ENCODE data around the gene PTCHD1.

PTCHD1 gene

DNA sequence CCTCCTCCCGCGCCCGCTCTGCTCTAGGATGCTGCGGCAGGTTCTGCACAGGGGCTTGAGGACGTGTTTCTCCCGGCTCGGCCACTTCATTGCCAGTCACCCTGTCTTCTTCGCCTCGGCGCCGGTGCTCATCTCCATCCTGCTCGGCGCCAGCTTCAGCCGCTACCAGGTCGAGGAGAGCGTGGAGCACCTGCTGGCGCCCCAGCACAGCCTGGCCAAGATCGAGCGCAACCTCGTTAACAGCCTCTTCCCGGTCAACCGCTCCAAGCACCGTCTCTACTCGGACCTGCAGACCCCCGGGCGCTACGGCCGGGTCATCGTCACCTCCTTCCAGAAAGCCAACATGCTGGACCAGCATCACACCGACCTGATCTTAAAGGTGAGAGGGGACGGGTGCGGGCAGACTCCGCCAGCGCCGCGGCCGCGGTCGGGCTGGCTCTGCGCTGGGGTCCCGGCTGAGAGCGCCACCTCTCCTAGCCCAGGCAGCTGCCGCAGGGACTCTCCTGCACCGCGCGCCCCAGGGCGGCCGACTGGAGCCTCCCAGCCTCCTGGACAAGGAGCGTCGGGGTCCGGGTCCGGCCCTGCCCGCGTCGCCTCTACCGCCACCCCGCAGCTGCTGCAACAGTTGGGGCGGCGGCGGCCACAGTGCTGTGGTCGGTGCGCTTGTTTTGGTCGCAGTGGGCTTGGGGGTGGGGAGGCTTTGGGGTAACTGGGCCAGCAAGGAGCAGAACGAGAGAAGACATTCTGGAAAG, at the start of gene PTCHD1:
Gene PTCHD1, plus strand, starts transcription at position 2 of the 752 bp plus-strand sequence. Its CDS starts 27 bp downstream, at position 29.
- DNase-seq: no peak

DNA sequence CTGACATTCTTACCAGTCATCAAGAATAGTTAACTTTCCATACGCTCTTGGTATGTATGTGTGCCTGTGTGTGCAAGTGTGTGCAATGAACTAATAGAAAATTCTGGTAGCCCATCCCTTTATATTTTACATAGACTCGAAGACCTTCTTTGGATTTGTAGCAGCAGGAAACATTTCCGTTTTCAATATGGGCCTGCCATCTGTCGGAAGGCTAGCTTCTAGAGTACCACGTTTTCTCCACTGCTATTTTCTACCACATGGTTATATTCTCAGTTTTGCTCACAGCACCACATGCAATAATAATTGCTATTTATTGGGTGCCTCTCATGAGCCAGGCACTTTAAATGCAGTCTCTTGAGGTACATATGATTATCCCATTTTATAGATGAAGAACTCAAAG, 47.9 kb upstream of the PTCHD1 start:
- no peak for DNase-seq

DNA sequence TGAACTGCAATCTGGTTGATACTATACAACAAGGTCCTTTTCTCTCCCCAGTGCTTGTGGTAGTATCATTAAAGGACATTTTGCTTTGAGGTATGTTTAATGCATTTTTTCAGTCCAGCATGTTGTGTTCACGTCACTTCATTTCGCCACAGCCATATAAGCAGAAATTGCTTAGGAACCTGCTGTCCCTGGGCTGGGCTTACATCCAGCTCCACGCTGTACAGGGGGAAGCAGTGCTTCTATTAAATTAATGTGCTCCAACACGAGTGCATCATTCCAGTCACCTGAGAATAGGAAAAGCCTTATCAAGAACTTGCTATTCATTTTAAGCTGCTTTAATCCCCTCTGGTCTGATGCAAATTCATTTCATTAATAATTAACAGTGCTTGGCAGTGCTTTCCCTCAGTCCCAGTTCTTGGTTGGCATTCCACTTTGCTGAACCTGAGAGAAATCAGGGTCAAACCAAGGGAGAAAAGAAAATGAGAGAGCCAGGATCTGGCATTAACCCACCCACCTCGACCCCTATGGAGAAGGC, 47.4 kb upstream of the PTCHD1 start:
- DNase-seq: no peak

DNA sequence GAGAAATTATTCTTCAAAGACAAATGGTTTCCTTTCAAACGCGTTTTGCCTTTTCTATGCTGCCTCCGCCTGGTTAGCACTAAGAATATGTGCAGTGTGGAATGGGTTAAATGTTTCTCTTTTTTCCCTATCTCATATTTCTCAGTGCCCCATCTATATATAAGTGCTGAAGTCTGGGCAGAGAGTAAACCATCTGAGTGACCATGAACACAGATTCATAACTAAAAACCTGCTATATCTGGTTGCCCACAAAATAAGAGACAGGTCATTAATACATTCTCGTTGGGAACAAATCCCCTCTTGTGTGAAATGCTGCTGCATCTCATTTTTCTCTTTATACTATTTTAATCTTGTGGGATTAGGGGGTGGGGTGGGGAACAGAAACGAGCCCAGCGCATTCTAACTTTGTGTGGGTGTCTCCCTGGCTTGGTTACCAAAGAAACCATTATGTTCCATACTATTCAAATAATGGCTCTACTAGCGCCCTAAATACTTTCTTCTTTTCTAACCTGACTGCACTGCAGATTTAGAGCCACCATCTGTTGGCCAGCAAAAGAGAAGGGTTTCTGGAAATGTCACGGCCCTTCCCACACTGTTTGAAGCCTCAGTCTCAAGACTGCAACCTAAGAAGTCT, 42.2 kb upstream of the PTCHD1 start:
- no peak for DNase-seq

DNA sequence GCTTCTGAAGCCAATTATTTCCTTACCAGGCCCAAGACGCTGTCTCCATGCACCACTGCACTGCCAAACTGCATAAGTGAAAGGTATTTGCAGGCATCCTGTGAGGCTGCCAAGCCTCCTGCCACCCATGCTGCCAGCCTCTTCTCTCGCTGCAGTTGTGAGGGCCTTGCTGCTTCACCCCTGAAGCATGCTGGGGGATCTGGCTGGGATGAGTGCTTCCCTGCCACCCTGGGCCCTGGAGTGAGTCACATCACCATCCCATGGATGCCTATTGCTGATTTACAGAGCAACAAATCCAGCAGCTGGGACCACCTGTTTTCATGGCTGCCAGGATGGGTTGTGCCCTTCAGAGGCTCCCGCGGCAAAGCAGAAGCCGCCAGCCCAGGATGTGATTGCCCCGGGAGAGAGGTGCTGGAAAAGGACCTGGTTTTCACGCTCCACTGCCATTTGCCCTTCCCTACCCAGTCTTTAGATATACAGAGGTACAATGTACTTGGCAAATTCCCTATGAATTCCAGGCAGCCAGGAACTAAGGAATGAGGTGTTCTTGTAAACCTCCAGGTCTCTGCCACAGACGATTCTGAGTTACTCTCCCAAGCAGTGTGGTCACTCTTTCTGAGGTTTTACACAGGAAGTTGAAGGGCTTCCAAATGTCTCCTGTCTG, 41.5 kb upstream of the PTCHD1 start:
- no peak for DNase-seq

DNA sequence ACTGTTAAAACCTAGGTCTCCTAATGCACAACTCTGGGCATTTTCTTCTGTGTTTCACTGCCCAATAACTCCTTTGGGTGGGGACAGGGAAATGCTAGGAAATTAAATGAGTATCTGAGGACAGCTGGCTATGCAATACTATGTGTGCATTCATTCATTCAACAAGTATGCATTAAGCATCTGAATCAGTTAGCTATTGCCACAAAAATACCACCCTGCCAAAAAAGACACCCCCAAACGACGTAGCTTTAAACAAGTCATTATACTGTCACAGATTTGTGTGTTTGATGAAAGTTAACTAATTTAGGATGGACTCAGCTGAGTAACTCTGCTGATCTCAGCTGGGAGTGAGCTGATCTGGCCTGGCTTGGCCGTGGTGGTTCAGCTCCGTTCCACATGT, 29.8 kb upstream of the PTCHD1 start:
- no peak for DNase-seq

DNA sequence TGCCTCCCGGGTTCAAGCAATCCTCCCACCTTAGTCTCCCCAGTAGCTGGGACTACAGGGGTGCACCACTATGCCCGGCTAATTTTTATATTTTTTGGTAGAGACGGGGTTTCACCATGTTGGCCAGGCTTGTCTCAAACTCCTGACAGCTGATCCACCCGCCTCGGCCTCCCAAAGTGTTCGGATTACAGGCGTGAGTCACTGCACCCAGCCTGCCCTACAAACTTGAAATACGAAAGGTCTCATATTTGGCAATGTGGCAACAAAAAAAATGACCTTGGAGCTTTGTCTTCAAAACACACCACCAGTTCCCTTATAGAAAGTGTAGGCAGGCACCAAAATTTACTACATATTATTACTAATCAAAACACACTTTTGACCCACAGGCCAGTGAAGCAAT, 22.9 kb upstream of the PTCHD1 start:
- no peak for DNase-seq

DNA sequence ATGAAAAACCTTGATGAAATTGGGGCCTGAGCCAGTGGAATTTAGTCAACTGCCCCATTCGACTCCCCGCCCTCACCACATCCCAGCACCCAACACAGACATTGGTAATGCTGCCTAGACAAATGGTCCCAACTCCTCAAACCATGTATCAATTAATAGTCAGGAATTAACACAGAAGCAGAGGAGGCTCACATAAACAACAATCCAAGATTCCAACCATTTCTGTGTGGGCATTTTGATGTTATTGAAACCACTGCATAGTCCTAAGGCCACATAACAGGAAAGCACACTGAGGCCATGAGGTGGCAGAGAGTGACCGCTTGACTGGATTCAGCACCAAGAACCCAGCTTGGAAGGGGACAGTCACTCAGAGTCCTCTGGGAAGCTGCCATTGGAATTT, 22.5 kb upstream of the PTCHD1 start:
- no peak for DNase-seq

DNA sequence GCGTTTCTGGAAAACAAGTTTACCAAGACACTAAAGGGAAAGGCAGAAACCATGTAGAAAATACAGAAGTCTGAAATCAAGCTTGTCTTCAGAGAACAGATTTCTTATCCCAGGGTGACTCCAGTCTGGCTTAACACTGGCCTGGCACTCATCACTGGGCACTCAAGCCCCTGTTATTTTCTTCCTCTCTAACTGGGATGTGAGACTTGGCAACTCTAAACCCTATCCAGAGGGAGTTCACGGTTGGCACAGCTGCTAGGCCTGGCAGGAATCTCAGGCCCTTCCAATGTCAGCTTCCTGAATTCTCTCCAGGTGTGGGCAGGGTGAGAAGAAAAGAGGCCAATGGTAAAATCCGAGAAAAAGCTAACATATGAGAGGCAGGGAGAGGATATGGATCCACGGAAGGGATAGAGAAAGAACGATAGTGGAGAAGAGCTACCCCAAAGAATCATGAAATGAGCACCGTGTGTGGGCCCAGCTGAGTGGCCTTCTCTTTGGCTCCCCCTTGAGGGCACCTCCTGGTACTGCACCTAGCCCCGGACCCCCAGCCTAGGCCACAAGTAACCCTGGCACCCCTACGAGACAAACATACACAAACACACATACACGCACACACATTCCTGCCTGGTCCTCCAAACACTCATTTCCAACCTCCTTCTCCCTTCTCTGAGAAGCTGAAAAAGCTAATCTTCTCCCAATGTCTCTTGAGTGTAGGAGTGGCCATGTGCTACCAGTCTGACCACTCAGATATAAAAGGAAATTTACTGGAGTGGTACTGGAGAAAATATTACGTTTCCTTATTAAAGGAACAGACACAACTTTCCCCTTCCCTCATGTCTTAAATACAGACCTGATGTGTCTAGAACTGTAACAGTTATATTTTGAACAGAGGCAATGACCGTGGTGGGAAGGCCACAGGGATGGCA, 16.6 kb upstream of the PTCHD1 start:
- no peak for DNase-seq

DNA sequence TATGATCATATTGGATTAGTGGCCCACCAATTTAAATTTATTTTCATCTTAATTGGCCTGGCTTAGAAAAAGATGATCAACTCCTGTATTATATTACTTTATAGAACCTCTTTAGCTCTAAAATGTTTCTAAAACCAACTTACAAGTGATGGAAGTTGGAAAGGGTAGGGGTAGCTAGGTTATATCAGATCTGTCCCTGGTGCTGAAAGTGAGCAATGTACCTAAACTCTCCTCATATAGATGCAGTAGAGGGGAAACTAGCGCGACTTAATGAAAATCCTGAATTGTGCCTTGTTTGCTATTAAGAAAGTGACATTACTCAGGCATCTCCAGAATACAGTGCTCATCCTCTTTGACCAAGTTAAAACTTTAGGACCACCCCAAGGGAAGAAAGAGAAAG, 7.5 kb upstream of the PTCHD1 start:
- no peak for DNase-seq

DNA sequence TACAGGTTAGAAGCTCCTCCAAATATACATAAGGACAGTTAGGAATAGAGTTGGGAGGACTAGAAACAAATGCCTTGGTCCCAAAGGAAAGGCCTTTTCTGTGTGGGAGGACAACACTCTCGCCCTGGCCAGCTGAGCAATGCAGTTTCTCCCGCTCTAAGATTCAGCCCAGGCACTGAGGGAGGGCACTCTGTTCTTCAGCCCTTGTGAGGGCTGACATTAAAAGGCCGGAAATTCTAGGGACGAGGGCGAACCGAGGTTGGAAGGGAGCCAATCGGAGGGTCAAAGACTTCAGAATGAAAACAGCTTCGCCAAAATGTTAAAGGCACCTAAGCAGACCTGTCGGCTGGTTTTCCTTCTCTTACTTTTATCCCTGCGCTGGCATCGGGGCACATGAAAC, 2.9 kb upstream of the PTCHD1 start:
- no peak for DNase-seq

DNA sequence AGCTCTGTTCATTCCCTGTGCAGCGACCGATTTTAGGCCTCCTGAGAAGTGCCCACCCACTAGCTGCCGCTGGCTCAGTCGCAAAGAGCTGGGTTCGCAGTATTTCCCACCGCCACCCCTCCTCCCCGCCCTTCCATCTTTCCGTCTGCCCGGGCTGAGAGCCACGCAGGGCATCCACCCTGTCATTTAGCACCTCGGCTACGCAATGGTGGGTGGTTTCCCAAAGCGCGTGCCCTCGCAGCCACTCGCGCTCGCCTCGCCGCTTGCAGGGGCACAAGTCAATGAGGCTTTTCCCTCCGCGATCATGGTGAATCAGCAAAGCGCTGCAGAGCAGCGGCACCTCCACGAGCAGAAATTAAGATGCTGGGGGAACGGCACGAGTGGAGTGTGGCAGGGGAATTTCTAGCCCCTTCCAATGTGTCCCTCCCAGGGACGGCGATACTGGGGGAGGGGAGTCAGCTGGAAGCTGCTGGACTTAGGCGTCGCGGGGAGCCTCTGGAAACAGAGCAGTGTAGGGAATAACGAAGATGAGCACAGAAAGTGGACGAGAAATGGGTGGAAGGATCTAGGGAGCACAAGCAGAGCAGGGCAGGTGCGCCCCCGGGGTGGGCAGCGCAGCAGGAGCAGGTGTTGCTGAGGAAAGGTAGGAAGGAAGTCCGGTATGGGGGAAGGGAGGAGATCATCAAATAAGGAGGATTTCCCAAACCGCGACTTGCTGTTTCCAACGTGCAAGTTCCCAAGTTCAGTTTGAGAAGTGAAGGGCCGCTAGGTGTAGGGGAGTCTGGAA, 2.4 kb upstream of the PTCHD1 start:
- no peak for DNase-seq

DNA sequence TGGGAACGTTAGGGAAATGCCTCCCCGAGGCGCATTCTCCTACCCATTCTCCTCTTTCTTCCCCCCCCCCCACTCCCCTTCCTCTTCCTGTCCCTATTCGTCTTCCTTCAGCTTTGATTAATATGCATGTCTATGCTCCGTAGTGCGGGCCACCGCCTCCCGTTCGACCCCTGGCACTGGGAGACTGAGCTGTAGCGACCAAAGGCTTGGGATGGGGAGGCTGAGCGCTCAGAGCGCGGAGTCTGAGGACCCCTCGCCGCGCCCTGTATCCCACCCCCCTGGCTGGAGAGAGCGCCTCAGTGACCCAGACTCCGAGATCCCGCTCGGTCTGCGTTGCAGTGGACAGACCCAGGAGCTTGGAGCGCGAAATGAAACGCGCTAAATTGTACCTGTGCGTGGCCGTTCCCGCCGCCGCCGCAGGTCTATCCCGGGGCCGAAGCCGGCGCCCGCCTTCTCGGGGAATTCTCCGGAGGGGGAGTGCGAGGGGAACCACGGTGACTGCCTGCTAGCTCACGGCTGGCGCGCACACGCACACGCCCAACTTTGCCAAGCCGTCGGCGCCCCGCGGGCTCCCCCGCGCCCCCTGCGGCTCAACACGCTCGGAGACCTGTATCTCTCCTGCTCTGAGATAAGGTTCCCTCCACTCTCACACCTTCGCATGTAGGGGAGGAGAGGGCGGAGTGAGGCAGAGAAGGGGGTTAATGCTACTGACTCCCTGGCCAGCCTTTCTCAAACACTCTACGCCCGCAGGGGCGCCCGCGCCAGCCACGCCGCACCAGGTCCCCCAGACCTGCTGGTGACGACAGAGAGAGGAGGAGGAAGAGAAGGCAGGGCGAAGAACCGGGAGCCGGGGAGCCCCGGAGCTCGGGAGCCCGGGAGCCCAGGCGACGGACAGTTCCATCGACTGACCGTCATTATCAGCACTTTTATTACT, 1.5 kb upstream of the PTCHD1 start:
- DNase-seq: no peak

DNA sequence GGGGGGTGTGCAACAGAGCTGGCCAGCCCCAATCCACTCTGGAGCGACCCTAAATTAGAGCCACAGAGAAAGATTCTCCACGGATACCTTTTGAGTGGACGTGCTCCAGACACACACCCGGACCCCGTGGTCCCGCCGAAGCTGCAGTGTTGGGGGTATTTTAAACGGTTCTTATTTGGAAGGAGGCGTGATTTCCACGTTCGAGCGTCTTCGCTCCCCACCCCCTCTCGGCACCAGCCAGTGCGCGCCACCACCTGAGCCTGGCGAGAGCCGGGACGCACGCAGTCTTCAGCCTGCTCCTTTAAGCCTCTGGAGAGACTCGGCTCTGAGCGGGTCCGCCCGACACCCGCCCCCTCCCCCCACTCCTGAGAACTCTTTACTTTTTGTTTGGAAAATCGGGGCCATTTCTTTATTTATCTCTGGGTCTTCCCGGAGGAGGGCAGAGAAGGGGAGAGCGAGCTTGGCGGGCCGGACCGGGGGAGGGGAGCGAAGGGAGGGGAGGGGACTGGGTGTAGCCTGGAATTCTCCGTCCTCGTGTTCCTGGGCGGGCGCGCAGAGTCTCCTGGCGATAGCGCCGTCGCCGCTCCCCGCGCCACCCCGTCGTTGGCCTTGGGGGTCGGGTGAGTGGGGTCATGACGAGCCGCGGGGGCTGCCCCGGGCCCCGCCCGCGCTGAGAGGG, 668 bp upstream of the PTCHD1 start:
- no peak for DNase-seq

DNA sequence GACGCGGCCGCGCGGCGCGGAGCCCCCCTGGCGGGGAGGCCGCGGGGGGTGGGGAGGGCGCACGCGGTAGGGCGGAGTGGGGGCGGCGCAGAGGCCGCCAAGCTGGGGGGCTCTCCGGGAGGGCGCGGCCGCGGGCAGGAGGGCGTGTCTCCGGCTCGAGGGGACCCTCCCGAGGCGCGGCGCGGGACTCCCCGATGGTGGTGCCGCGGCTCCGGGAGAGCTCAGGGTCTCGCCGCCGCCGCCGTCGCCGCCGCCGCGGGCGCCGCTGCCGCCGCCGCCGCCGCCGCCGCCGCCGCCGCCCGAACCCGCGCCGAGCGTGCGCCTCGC, 165 bp upstream of the PTCHD1 start:
- DNase-seq: no peak

DNA sequence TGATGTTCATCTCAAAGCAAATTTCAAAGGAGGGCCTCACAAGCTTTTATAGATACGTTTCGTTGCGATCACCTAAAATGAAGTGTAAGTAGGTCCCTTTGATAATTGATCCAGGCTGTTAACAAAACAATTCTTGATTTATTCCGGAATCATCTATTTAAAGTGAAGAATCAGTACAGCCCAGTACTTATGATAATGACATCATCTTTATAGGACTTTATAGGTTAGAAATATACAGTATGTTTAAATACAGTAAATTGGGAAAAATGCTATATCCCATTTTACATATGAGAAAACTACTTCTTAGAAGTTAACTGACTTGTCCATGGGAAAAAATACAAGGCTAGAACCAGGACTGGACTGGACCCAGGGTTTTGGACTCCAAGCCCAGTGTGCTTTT, 3.7 kb downstream of the PTCHD1 start:
- no peak for DNase-seq

DNA sequence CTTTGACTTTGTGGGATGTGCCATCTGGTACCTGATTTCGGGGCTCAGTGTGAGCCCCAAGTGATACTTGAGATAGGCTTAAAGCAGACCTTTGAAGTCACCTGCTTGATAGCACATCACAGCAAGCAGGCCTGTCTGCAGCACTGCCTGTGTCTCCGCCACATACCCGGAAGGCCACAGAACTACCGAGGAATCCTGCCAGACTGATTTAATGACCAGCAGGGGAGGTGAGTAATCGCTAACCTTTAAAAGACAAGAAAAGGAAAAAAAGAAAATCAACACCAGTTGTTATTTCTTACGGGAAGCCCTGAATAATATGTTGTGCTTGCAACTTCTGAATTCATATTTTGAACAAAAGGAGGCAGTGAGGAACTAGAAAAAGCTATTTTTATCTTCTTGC, 6.8 kb downstream of the PTCHD1 start:
- no peak for DNase-seq

DNA sequence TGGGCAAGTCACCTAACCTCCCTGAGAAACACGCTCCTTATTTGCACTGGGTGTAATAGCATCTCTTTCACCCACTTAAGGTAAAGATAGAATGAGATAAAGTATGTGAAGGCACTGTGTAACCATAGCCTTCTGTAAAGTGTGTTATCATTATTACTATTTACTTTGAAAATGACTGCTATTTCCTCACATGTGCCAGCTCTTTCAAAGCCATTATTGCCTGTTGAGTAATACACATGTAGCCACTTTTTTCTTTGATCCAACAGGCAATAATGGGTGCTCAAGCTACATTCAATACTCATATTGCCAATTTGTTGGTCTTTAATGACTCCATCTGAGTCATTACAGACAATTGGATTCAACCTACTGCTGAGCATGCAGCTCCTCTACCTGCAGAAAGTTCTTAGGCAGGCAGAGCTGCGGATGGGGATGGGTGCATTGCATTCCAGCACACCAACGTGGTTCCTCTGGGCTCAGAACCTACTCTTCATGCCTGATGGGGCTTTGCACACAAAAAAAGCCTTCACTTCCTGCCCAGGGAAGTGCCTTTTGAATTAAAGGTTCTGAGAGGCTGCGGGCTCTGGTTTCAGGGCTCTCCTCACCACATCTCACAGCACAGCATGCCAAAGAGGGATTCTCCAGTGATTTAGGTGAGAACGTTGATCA, 9.7 kb downstream of the PTCHD1 start:
- no peak for DNase-seq

DNA sequence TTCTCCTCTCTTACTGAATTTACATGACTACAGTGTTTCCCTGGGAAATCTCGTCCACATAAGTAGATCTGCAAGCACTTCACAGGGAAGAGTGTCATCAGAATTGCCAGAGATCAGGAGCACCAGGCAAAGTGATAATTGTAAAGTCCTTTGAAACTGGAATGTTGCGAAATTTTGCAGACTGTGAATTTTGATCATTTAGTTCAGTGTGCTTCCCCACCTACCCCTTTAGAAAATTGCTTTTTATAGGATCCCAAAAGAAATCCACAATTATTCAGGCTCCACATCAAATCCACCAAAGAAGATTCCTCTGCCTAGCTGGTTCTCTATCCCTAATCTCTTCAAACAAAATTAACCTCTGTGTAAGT, 10.2 kb downstream of the PTCHD1 start:
- no peak for DNase-seq

DNA sequence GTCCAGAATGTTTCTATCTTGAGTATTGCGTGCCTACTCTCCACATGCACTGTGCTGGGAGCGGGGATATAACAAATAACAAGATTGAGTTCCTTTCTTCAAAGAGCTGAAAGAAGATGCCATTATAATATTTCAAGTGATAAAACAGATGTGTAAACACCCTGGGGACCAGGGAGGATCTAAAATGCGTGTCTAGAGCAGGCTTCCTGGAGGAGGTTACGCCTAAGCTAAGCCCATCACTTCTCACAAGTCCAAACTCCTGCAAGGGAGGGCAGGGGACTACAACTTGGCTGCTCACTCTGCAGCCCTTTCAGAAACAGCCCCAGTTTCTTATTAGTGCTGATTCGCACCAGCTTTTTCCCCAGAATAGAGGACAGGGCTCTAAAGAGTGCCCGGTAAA, 21.5 kb downstream of the PTCHD1 start:
- DNase-seq: no peak

Data from SHP77 treated with DMSO at 0.1 percent for 48 hours (cell line).